ENCODE data around the gene FXYD7. TPM values are rescaled to one million over a fixed set of nuclear protein-coding genes. Genes with fewer than 3 reads are reported as not detected.
"Not testable (repeated sequence)": the region's sequence is repeated elsewhere in the genome, so short reads cannot be mapped to it uniquely, and the experiment has no call there.

Gene FXYD7
- polyA plus RNA-seq, 1 donor, result 0.65 TPM

DNA sequence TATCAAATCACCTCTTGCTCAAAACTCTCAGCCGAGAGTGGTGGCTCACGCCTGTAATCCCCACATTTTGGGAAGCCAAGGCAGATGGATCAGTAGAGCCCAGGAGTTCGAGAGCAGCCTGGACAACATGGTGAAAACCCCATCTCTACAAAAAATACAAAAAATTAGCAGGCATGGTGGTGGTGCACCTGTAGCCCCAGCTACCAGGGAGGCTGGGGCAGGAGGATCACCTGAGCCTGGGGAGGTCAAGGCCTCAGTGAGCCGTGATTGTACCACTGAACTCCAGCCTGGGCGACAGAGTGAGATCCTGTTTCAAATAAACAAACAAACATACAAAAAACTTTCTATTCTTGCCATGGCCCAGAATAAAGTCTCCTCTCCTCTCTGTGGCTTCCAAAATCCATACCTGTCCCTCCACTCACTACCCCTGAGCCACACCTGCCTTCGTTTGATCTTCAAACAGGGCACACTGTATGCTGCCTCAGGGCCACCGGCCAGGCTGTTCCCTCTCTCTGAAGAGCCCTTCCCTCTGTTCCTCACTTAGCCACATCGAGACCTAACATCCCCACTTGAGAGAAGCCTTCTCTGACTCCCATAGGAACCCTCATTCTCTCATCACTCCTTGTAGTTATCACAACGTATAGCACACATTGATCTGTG lies 14.5 kb upstream of the FXYD7 start:
- DNase-seq, result no peak

- not testable (repeated sequence) for DNase-seq
These were observed 13.3 kb upstream of the FXYD7 start for GRCh38 chr19:35129724-35130274.

GRCh38 chr19:35130761-35131720 lies 12.0 kb upstream of the FXYD7 start:
- DNase-seq, result no peak

DNA sequence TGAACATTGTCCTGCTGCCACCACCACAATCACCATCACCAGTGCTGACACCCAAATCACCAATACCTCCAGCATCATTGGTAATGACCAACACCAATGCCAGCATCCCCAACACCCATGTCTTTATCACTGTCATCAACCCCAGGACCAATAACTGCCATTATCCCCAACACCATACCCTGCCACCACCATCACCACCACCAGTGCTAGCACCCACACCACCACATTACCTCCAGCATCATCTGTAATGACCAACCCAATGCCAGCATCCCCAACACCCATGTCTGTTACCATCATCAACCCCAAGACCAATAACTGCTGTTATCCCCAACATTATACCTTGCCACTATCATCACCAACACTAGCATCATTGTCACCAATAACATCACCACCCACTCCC lies 10.8 kb upstream of the FXYD7 start:
- no peak for DNase-seq

GRCh38 chr19:35133826-35134225 lies 9.2 kb upstream of the FXYD7 start:
- DNase-seq, result no peak

GRCh38 chr19:35134601-35135242 lies 8.3 kb upstream of the FXYD7 start, which contains the start of gene LGI4:
LGI4 (minus strand) TSS chr19:35135059; CDS start chr19:35134680, 379 bp downstream.
- no peak for DNase-seq

- DNase-seq, result peak; percentile 88
These were observed 7.6 kb upstream of the FXYD7 start for GRCh38 chr19:35135389-35135909.

- DNase-seq, result no peak
These were observed 6.8 kb upstream of the FXYD7 start for GRCh38 chr19:35136231-35136630.

DNA sequence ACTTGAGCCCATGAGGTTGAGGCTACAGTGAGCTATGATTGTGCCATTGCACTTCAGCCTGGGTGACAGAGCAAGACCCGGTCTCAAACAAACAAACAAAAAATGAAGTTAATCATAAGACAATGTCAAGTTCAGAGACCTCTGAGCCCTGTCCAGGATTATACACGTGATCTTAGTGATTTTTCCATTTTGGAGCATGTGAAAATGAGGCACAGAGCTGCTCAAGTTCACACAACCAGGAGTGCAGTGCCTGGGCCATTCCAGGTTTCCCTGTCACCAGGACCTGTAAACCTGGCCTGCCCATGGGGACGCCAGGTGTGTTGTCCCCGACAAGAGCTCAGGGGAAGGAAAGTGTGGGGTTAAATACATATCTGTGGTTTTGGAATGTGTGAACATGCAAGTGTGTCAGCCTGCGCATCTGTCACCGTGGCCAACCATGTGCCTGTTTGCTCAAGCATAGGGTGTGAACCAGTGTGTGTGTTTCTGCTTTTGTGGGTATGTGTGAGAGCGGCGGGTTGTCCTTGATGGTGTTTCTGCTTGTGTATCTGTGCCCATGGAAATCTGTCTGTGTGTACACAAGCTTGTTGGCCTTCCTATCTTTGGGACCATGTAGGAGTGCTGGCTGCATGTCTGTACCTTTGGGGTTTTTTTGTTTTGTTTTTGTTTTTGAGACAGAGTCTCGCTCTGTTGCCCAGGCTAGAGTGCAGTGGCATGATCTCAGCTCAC lies 5.9 kb upstream of the FXYD7 start:
- DNase-seq, result no peak

DNA sequence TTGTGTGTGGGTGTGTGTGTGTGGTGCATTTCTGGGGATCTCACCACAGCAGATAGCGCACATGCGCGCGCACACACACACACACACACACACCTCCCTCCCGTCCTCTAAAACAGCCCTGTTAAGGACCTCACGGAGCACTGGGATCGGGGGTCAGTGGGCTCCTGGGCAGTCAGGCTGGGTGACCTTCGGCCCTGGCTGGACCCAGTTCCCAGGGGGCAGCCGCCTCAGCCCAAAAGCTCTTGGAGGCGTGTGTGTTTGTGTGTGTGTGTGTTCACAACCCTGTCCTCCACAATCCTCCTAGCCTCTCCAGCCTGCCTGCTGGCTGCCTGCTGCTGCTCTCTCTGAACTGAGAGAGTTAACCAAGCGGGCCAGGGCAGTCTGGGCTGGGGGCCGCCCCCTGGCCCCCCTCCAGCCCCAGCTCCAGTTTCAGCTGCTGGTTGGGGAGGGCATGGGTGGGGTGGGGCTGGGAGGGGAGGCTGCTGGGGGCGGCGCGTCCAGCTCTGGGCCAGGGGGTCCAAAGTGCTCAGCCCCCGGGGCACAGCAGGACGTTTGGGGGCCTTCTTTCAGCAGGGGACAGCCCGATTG lies 4.7 kb upstream of the FXYD7 start, which contains the start of gene FXYD1:
Gene FXYD1 (plus strand): TSS at position 520 of the 588 bp plus-strand sequence. CDS start 1,256 bp downstream, outside the sequence.
- DNase-seq, result peak; percentile 87

DNA sequence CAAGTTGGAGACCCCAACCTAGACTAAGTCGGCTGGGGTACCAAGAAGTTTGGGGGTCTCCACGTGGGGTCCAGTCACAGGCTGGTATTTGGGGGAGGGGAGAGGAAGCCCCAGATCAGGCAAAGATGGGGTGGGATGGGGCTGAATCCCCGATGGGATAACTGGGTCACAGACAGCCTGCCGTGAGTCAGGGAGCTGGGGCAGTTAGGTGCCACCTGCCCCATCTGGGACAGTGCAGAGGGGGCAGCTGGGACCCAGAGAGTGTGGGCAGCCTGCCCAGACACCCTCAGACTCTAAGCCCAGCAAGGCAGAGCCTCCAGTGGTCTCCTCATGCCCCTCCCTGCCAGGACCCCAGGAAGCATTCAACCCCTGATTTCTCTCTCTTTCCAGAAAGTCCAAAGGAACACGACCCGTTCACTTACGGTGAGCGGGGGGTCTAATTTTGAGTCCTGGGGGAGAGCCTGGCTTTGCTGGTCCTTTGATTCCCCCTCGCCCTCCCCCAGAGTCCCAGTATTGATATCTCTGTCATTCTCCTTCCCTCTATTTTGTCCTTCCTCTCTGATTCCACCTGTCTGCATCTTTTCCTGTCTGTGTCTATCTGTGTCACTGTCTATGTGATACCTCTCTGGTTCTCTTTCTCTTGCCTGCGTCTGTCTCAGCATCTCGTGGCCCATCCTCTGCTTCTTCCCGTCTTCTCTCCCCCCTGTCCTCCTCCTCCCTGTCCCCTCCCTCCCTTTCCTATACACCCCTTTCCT lies 2.7 kb upstream of the FXYD7 start:
- DNase-seq, result no peak

DNA sequence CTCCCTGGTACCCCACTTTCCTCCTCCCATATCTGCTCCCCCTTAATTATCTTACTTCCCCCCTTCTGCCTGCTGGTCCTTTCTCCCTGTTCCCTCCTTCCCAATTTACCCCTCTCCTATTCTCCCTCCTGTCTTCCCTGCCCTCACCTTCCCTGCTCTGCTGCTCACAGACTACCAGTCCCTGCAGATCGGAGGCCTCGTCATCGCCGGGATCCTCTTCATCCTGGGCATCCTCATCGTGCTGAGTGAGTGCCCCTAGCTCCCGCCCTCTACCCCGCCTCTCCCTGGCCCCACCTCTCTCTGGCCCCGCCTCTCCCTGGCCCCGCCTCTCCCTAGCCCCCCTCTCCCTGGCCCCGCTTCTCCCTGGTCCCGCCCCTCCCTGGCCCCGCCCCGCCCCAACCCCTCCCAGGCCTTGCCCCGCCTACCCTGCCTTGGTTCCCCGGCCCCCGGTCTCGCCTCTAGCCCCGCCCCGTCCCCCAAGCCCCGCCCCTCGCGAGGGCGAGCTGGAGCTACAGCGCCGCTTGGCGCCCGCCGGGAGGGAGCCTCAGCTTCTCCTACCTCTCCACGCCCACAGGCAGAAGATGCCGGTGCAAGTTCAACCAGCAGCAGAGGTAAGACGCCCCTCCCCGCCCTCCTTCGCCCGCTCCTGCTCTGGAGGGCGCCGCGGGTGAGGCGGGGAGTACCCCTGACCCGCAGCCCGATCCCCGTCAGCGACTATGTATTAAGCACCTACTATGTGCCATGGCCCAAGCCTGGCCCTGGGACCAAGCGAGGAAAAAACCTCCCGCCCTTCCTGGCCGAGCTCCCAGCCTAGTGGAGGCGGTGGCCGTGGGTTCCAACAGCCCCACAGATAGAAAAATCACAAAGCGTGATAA lies 1.9 kb upstream of the FXYD7 start:
- peak; percentile 63 for DNase-seq

DNA sequence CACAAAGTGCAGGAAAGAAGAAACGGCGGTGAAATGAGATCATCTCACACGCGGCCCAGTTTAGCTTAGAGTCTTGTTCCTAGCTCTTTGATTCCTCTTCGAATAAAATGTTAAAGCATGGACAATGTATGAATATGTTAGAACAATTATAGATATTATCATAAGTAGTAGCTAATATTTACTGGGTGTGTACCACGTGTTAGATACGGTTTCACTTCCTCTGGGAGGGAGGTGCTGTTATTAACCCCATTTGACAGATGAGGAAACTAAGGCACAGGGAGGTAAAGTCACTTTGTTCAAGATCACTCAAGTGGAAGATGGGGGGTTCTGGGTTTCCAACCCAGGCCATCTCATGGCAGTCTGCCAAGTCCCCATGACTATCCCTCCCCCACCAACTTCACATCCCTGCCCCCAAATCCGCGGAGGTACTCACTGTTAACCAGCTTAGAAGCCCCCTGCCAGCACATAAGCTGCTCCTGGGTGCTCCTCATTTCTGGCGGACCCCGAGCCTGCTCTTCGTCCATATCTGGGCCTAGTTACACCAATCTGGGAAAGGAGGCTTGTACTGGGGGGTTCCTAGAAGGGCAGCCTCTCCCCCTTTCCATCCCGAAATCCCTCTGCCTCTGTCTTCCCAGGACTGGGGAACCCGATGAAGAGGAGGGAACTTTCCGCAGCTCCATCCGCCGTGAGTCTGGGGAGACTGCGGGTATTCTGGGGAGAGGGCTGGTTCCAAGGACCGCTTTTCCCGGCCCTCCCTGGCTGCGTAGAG lies 1.0 kb upstream of the FXYD7 start:
- no peak for DNase-seq

DNA sequence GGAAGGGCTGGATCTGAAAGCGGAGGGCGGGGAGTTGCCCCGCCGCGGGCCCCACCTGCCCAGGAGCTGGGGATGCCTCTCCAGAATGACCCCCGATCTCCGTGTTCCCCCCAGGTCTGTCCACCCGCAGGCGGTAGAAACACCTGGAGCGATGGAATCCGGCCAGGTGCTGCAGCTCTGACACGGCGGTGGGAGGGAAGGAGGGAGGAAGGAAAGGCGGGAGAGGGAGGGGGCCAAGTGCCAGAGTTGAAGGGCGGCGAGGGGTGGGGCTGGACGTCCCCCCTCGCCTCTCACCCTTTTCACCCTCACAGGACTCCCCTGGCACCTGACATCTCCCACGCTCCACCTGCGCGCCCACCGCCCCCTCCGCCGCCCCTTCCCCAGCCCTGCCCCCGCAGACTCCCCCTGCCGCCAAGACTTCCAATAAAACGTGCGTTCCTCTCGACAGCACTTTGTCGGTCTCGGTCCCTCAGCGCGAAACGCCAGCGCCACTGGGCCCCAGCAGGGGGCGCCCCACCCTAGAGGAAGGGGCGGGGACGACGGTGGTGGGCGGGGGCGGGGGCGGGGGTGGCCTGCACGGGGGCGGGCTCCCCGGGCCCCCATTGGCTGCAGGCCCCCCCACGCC lies 337 bp upstream of the FXYD7 start:
- no peak for DNase-seq

GRCh38 chr19:35143818-35144217 lies 763 bp downstream of the FXYD7 start:
- DNase-seq, result no peak

DNA sequence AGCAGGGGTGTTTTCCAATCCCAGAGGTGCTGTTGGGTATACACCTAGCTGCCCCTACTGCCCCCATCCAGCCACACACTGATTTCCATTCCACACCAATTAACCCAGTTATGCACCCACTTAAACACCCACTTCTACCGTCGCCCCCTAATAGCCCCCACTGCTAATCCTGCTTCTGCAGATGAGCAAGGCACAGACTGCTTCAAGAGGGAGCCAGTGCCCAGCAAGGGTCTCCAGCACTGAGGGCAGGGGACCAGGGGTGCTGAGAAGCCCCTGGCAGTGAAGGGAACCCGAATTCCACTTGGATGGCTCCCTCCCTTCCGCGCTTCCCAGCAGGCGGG lies 1.2 kb downstream of the FXYD7 start:
- no peak for DNase-seq

DNA sequence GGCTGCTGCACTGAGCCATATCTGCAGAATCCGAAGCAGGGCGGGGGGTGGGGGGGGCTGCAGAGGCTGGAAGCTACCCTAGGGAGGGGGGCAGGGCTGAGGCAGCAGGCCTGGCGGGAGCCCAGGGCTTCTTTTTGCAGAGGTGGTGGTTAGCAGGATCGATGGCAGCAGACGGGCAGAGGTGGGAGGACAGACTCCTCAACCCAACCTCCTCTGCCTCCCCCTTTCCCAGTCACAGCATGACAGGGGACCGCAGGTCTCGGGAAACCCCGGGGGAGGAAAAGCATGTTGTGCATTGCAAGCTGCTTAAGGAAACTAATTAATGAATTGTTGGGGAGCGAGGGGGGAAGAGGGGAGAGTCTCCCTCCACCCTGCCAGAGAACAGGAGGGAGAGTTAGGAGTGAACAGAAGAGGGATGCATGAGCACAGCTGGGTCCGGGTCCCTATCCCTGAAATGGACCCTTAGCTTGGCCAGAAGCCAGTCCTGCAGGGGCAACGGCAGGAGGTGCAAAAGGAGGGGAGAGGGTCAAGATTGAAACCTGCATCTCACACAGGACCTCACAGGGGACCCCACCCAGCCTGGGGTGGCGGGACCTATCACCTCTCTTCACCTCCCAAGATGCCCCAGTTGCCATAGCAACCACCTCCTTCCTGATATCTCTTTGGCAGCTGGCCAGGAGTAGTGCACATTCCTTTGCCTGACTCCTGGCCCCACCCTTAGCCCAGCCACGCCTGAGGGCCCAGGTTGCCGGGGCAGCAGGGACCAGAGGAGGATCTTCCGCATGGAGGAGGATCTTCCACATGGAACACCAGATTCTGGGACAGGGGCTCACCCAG lies 1.8 kb downstream of the FXYD7 start:
- DNase-seq, result no peak

Measured in hindlimb muscle (tissue), 1 donor.